Measurements from ENCODE around the gene DHX29. TPM values are rescaled to one million over a fixed set of nuclear protein-coding genes. Genes with fewer than 3 reads are reported as not detected.
"Not testable (repeated sequence)": the region's sequence is repeated elsewhere in the genome, so short reads cannot be mapped to it uniquely, and the experiment has no call there.

Gene DHX29
- polyA plus RNA-seq, 3 donors: 39.2 to 45.0 (median 39.3) TPM

DNA sequence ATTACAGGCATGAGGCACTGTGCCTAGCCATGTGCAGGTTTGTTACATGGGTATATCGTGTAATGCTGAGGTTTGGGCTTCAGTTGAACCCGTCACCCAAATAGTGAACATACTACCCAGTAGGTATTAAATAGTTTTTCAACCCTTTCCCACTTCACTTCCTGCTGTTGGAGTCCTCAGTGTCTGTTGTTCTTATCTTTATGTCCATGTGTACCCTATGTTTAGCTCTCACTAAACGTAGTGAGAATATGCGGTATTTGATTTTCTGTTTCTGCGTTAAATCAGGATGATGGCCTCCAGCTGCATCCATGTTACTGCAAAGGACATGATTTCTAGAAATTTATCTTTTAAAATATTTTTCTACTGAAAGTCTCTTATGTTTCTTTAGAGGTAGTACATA, 18.1 kb upstream of the DHX29 start:
- DNase-seq (ENCODE audit: extremely low read depth in 1 of 11, low read depth in 9 of 11, low spot score in 4 of 11): no peak

DNA sequence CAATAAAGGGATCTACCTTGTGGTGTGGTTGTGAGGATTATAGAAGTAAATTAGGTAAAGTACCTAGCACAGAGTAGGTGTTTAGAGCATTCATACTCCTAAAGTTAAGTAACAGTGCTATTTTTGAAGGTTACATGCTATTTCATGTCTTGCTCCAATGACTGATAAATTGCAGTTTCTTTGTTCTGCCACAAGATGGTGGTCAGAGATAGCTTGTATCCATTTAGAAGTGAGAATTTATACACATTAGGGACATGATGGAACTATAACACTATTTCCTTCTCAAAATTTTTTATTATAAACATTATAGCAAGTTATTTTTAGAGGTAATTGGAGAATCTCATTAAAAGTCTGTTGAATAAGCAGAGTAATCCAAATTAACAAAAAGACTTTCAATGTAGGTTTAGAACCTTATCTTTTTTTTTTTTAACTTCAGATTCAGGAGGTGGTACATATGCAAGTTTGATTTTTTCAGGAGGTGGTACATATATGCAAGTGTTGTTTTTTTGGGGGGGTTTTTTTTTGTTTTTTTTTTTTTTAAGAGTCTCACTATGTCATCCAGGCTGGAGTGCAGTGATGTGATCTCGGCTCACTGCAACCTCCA, 17.4 kb upstream of the DHX29 start:
- DNase-seq (ENCODE audit: extremely low read depth in 1 of 11, low read depth in 9 of 11, low spot score in 4 of 11): no peak

DNA sequence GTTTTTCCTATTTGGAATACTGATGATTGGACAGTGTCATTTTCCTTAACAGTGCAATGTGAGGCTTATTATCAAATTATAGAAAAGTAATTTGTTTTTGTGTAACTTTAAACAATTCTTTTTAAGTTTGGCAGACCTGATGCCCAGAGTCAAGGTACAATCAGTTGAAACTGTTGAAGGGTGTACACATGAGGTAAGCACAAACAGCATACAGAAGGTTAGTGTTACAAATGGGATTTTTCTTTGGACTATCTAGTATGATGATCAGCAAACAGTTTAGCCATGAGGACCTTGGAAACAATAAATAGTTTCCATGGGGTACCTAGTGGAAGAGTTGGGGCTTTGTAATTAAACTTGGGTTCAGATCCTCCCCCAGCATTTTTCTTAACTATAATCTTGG, 16.5 kb upstream of the DHX29 start:
- no peak for DNase-seq (ENCODE audit: extremely low read depth in 1 of 11, low read depth in 9 of 11, low spot score in 4 of 11)

DNA sequence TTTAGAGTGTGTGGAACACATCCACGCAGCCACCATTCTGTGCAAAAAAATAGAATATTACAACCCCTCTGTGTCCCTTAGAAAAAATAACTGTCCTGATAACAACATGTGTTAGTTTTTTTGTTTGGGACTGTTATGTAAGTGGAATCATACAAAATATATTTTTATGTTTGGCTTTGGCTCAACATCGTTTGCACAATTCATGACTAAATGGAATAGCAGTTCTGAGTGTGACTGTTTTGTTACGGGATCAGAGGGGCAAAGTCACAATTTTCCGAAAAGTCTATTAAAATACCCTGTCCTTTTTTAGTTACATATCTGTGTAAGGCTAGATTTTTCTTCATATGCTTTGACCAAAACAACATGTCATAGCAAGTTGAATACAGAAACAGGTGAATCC, 13.1 kb upstream of the DHX29 start:
- no peak for DNase-seq (ENCODE audit: extremely low read depth in 1 of 11, low read depth in 9 of 11, low spot score in 4 of 11)

DNA sequence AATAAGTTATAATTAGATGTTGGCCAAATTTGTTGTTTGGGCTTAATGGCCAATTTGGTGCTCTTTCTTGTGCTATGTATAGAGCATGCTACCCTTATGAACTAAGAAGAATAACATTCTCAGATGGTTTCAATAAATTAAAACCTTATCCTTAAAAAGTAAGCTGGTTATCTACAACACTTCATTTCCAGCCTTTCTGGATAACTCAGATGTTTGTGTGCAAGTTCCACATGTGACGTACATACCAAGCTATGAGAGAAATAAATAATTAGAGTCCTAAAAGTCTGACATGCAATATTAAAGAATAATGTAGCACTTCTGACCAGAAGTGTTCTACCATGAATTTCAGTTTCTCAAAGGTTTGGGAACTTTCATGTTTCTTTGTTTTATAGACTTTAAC, 12.0 kb upstream of the DHX29 start:
- no peak for DNase-seq (ENCODE audit: extremely low read depth in 1 of 11, low read depth in 9 of 11, low spot score in 4 of 11)

DNA sequence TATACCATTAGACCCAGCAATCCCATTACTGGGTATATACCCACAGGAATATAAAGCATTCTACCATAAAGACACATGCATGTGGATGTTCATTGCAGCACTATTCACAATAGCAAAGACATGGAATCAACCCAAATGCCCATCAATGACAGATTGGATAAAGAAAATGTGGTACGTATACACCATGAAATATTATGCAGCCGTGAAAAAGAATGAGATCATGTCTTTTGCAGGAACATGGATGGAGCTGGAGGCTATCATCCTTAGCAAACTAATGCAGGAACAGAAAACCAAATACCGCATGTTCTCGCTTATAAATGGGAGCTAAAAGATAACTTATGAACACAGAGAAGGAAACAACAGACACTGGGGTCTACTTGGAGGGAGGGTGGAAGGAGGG, 10.7 kb upstream of the DHX29 start:
- not testable (repeated sequence) for DNase-seq (ENCODE audit: extremely low read depth in 1 of 11, low read depth in 9 of 11, low spot score in 4 of 11)

DNA sequence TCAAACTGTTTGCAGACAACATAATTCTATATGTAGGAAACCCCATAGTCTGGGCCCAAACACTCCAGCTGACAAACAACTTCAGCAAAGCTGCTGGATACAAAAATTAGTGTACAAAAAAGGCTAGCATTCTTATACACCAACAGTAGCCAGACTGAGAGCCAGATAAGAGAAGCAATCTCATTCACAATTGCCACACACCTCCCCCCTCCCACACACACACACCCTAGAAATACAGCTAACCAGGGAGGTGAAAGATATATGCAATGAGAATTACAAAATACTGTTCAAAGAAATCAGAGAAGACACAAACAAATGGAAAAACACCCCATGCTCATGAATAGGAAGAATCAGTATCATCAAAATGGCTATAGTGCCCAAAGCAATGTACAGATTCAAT, 9.3 kb upstream of the DHX29 start:
- no peak for DNase-seq (ENCODE audit: extremely low read depth in 1 of 11, low read depth in 9 of 11, low spot score in 4 of 11)

DNA sequence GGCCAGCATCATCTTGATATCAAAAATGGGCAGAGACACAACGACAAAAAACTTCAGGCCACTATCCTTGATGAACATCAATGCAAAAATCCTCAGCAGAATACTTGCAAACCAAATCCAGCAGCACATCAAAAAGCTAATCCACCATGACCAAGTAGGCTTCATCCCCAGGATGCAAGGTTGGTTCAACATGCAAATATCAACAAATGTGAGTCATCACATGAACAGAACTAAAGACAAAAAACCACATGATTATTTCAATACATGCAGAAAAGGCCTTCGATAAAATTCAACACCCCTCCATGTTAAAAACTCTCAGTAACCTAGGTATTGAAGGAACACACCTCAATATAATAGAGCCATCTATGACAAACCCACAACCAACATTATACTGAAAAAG, 8.8 kb upstream of the DHX29 start:
- DNase-seq (ENCODE audit: extremely low read depth in 1 of 11, low read depth in 9 of 11, low spot score in 4 of 11): no peak

DNA sequence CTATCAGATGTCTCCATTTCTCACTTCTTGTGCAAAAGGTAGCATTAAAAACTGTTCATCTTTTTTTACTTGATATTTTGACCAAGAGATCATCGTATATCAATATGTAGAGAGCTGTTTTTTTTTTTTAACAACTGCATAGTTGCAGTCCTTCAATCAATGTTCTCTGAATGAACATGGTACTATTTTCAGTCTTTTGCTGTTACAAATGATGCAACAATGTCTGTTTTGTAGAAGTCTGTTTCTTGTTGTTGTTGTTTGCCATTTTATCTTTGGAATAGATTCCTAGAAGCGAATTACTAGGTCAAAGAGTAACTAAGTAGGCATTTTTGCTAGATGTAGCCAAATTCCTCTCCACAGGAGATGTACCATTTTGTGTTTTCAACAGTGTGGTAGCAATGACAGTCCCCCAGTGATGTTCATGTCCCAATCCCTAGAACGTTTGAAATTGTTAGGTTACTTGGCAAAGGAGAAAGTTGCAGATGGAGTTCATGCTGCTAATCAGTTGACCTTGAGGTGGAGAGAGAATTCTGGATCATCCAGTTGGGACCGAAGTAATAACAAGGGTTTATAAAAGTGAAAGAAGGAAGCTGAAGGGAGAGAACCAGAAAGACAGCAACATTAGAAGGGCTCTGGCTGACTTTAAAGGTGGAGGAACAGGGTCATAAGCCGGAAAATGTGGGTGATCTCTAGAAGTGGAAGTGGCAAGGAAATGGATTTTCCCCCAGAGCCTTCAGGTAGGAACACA, 6.5 kb upstream of the DHX29 start:
- DNase-seq (ENCODE audit: extremely low read depth in 1 of 11, low read depth in 9 of 11, low spot score in 4 of 11): no peak

DNA sequence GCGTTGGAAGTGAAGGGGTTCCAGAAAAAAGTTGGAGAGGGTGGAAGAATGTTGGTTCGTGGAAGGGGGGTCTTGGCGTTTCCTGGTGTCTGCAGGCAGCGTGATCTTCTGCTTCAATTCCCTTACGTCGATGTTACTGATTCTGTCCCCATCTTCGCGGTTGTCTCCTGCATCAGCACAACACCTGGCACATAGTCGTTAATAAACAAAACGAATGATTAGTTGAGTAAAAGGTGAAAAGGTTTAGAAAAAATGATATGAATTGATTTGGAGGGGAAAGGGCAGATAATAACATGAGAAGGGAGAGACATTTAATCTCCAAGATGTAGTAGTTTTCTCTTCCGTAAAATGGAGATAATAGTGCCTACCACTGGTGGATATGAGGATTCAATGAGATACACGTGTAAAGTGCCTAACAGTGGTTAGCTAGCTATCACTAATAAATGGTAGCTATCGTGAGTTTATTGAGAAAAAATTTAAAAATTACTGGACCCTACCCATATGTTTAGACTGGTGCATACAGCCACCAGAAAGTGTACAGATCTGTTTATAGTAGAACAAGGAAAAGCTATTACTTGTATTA, 851 bp upstream of the DHX29 start:
- peak in 1 of 11 donors; percentile 44 for DNase-seq (ENCODE audit: extremely low read depth in 1 of 11, low read depth in 9 of 11, low spot score in 4 of 11)

DNA sequence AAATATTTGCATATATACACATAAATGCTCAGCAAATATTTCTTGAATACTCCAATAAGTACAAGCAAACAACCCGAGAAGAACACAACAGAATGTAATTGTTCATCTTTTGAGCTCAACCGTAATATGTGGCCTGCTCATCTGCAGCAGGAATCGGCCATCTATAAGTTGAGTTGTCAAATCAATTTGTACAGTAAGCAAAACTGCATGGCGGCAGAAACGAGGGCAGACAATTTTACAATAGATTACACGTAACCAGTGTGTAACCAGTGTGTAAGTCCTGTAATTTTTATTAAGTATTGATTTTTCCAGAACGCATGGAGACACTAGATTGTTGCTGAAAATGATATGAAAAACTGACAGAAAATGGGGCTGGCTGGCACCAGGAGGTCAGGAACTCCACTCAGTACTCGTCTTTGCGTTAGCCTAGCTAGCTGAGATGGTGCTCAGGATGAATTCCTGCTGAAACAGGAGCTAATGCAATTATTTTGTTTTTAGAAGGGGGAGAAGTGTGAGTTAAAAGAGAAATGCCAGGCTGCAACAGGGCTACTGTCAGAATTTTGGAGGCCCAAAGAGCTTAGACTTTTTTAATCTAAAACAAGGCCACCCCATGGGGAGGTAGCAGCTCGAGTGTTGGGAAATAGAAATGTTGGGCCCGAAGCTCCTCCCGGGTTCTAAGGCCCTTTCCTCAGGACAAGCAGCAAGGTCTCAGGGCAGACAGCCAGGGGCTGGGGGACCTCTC, 682 bp downstream of the DHX29 start:
- no peak for DNase-seq (ENCODE audit: extremely low read depth in 1 of 11, low read depth in 9 of 11, low spot score in 4 of 11)

DNA sequence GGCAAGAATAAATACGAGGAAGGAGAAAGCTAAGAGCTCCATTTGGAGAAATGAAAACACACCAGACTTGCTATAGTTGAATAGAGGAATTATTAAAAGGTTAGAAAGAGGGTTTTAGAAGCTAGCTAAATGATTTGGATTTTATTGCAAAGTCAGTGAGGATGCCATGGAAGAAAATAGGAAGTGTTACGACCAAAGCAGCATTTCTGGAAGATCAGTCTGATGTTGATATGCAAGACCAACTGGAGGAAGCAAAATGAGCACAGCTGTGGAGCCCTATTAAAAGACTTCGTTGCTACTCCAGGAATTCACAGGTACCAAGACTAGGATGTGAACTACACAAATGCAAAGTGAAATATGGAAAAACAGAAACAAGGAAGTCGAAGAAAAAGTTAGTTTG, 2.1 kb downstream of the DHX29 start:
- DNase-seq (ENCODE audit: extremely low read depth in 1 of 11, low read depth in 9 of 11, low spot score in 4 of 11): no peak

DNA sequence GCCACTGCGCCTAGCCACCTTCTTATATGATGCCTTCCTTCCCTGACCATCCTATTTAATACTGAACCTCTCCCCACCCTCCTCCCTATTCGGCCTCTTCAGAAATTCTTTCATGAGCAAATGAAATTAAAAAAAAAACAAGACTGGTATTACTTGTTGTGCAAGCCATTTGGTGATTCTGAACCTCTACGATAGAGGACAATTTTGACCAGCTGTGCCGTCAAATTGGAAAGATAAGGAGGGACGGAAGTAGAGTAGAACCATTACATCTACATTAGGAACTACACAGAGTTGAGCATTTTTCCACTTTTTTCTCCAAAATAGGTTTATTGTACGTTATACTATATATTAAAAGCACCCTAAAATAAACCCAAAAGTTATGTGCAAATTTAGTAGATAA, 2.9 kb downstream of the DHX29 start:
- no peak for DNase-seq (ENCODE audit: extremely low read depth in 1 of 11, low read depth in 9 of 11, low spot score in 4 of 11)

DNA sequence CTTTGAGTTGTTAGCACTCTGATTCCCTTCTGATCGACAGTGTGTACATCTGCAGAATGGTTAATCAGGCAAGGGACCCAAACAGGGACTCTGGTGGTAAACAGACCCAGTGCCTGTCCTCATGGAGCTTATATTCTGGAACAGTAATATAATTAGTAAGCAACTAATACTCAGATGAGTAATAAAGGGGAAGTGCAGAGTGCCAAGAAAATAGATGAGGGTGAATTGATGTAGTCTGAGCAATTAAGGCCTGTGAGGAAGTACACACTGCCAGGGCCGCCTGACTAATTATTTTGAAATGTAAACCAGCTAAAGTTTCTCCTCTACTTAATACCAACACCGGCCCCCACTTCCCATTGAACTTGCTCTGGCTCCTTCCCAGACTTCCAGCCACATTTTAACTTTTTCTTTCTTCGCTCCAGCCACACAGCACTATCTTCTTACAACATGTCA, 4.2 kb downstream of the DHX29 start:
- no peak for DNase-seq (ENCODE audit: extremely low read depth in 1 of 11, low read depth in 9 of 11, low spot score in 4 of 11)

DNA sequence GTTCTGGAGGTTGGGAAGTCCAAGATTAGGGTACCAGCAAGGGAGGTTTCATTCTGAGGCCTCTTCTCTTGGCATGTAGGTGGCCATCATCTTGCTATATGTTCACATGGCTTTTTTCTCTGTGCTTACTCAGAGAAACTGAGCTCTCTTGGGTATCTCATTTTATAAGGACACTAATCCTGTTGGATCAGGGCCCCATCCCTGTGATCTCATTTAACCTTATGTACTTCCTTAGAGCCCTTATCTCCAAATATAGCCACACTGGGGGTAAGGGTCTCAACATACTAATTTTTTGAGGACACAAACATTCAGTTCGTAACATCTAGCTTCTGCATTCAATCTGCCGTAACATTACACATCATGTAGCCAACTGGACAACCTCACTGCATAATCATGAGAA, 6.6 kb downstream of the DHX29 start:
- no peak for DNase-seq (ENCODE audit: extremely low read depth in 1 of 11, low read depth in 9 of 11, low spot score in 4 of 11)

DNA sequence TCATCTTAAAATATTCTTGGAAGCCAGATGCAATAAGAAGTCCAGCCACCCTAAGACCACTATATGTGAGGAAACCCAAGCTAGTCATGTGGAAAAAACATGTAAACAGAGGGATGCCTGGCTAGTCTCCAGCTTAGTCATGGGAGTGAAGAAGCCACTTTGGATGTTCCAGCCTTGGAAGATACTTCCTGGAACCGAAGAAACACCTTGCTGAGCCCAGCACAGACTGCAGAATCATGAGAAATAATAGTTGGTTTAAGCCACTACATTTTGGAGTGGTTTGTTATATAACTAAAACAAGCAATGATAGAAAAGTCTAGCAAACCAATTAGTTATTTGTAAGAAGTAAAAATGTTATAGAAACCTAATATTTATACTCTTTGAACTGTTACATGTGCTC, 12.6 kb downstream of the DHX29 start:
- DNase-seq (ENCODE audit: extremely low read depth in 1 of 11, low read depth in 9 of 11, low spot score in 4 of 11): no peak

DNA sequence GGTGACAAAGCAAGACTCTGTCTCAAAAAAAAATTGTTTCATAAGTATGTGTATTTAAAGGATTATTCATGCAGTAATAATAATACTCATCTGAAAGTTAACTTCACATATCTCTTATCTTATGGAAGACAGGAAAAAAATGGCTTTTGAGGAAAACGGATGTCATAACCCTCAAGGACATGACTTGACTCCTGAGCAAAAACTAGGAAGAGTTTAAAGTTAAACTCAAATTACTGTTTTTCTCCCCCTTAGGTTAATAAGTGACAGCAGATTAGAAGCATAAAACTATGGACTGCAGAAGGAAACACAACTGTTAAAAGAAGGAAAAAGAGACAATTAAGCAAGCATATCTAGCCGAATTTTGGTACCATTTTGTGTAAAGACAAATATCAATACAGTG, 16.5 kb downstream of the DHX29 start:
- DNase-seq (ENCODE audit: extremely low read depth in 1 of 11, low read depth in 9 of 11, low spot score in 4 of 11): no peak

DNA sequence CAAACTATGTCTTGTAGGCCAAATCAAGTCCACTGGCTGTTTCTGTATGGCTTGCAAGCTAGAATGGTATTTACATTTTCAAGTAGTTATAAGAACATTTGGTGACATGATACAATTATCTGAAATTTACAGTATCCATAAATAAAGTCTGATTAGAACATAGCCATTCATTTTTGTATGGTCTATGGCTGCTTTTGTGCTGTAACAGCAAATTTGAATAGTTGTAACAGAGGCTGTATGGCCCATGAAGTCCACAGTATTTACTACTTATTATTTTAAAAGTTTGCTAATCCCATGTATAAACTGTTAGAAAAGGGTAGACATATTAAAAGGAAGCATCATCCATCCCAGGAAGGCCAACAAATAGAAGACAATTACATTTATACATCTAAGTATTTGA, 17.7 kb downstream of the DHX29 start:
- no peak for DNase-seq (ENCODE audit: extremely low read depth in 1 of 11, low read depth in 9 of 11, low spot score in 4 of 11)

DNA sequence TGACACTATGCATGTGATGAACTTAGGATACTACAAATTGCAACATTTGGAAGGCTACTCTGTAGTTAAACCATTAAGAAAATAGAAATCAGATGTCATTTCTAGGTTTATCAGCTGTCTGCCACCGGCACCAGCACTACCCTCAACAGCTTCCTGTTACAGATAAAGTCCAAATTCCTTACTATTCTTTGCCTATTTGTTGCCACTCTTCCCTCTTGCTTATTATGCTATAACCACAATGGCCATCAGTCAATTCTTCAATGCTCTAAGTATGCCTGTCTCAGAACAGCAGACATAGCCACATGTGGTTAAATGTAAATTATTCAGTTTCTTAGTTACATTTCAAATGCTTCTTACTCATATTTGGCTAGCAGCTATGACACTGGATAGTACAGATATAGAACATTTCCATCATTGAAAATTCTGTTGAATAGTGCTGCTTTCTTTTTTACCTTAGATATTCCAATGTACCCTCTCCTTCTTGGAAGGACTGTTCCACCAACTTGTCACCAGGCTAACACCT, 21.0 kb downstream of the DHX29 start:
- no peak for DNase-seq (ENCODE audit: extremely low read depth in 1 of 11, low read depth in 9 of 11, low spot score in 4 of 11)

DNA sequence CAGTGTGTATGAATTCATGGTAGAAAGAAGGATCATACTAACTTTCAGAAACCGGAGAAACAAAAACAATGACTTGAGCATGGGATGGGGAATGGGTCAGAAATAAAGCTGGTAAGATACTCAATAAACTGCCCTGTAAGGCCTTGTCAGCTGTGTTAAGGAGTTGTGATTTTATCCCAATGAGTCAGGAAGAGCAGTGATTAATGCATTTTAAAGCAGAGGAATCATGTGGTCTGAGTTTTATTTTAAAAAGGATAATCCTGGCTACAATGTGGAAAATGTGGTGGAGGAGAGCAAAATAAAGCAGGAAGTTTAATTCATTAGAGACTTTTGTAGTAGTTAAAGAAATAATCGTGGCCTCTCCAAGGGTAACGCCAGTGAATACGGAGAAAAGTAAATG, 28.7 kb downstream of the DHX29 start:
- no peak for DNase-seq (ENCODE audit: extremely low read depth in 1 of 11, low read depth in 9 of 11, low spot score in 4 of 11)

All from renal cortex interstitium (tissue), 11 donors.